SK-N-SH (cell line): ENCODE data around the gene TECPR2.

Experiments
- ELF1 ChIP-seq: IDR thresholded peaks from 2 replicates; pipeline ENCODE4 v1.4.0; 2012
- EP300 ChIP-seq, 2 experiments: IDR thresholded peaks; 2 replicates each; pipeline versions ENCODE4 v1.4.0 to v1.6.1; 2012; ENCODE audit warnings: borderline replicate concordance in 1 of 2, low read depth in 1 of 2, low read length in 1 of 2
- FOXM1 ChIP-seq: IDR thresholded peaks from 2 replicates; pipeline ENCODE4 v1.4.0; 2012; ENCODE audit warnings: low read depth, mild to moderate bottlenecking
- JUND ChIP-seq: IDR thresholded peaks from 2 replicates; pipeline ENCODE4 v1.4.0; 2012
- NFIC ChIP-seq: IDR thresholded peaks from 2 replicates; pipeline ENCODE4 v1.4.0; 2012; ENCODE audit warnings: borderline replicate concordance
- NRF1 ChIP-seq: IDR thresholded peaks from 2 replicates; pipeline ENCODE4 v1.6.1; 2012; ENCODE audit warnings: low read depth, mild to moderate bottlenecking, low read length
- POLR2AphosphoS5 ChIP-seq: IDR thresholded peaks from 2 replicates; pipeline ENCODE4 v1.6.1; 2012; ENCODE audit warnings: low read depth, low read length
- RAD21 ChIP-seq: IDR thresholded peaks from 2 replicates; pipeline ENCODE4 v1.6.1; 2012; ENCODE audit warnings: mild to moderate bottlenecking, low read length
- RFX5 ChIP-seq: IDR thresholded peaks from 2 replicates; pipeline ENCODE4 v1.6.1; 2012; ENCODE audit warnings: mild to moderate bottlenecking, improper control_type of control experiment, low read length
- SIN3A ChIP-seq: IDR thresholded peaks from 2 replicates; pipeline ENCODE4 v1.6.1; 2012; ENCODE audit warnings: low read depth, mild to moderate bottlenecking, low read length, moderate library complexity, borderline replicate concordance
- TF ChIP-seq, protein P1 (sequence below): fragments of 150-350 bp; IDR thresholded peaks from 2 replicates; pipeline ENCODE4 v1.6.1; 2017; ENCODE audit warnings: antibody characterized with exemption, low read length, low read depth, borderline replicate concordance
- TF ChIP-seq, protein P2 (sequence below): IDR thresholded peaks from 2 replicates; pipeline ENCODE4 v1.6.1; 2012; ENCODE audit warnings: mild to moderate bottlenecking, low read depth, low read length, moderate library complexity

DNA sequence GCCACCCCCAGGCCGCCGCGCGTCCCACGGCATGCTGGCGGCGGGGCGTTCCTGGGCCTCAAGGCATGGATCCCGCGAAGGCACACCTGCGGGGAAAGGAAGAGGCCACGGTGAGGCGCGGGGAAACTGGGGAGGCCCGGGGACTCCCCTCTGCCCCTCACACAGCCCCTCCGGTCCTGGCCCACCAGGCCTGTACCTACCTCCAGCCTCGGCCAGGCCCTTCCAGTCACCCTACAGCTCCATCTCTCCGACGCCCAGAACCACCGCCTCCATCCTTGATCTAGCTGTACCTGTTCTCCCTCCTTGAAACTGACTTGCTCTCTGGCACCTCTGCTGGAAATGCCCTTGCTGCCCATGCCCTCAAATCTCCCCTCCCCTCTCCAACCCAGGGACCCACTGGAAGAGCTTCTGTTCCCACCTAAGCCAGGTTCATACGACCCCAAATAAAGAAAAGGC is 145.1 kb downstream of the TECPR2 start:
- TF ChIP-seq SIN3A (no peak), RAD21 (no peak), RFX5 (no peak), JUND (no peak), FOXM1 (no peak), EP300 (IDR thresholded peaks at IDR 0.05; ENCODE audit: borderline replicate concordance in 1 of 2, low read depth in 1 of 2, low read length in 1 of 2) (no peak), NFIC (no peak), ELF1 (no peak), NRF1 (no peak), POLR2AphosphoS5 (no peak)
- TF ChIP-seq, protein P1, sequence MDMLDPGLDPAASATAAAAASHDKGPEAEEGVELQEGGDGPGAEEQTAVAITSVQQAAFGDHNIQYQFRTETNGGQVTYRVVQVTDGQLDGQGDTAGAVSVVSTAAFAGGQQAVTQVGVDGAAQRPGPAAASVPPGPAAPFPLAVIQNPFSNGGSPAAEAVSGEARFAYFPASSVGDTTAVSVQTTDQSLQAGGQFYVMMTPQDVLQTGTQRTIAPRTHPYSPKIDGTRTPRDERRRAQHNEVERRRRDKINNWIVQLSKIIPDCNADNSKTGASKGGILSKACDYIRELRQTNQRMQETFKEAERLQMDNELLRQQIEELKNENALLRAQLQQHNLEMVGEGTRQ: no peak
- TF ChIP-seq, protein P2, sequence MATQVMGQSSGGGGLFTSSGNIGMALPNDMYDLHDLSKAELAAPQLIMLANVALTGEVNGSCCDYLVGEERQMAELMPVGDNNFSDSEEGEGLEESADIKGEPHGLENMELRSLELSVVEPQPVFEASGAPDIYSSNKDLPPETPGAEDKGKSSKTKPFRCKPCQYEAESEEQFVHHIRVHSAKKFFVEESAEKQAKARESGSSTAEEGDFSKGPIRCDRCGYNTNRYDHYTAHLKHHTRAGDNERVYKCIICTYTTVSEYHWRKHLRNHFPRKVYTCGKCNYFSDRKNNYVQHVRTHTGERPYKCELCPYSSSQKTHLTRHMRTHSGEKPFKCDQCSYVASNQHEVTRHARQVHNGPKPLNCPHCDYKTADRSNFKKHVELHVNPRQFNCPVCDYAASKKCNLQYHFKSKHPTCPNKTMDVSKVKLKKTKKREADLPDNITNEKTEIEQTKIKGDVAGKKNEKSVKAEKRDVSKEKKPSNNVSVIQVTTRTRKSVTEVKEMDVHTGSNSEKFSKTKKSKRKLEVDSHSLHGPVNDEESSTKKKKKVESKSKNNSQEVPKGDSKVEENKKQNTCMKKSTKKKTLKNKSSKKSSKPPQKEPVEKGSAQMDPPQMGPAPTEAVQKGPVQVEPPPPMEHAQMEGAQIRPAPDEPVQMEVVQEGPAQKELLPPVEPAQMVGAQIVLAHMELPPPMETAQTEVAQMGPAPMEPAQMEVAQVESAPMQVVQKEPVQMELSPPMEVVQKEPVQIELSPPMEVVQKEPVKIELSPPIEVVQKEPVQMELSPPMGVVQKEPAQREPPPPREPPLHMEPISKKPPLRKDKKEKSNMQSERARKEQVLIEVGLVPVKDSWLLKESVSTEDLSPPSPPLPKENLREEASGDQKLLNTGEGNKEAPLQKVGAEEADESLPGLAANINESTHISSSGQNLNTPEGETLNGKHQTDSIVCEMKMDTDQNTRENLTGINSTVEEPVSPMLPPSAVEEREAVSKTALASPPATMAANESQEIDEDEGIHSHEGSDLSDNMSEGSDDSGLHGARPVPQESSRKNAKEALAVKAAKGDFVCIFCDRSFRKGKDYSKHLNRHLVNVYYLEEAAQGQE: no peak
